ENCODE results near the gene PIP5KL1.

The PIP5KL1 gene

GRCh38 chr9:127940593-127940992 lies 10.0 kb upstream of the PIP5KL1 start:
- no peak for TF ChIP-seq ZNF565 (CRISPR knock-in tag; conservative IDR thresholded peaks at IDR 0.05; ENCODE audit: low read depth)
- no peak for TF ChIP-seq PPARA (CRISPR knock-in tag; IDR thresholded peaks at IDR 0.05; ENCODE audit: borderline replicate concordance)
- no peak for TF ChIP-seq POU6F1 (CRISPR knock-in tag; IDR thresholded peaks at IDR 0.05; ENCODE audit: borderline replicate concordance, low read depth)
- TF ChIP-seq OSR1 (CRISPR knock-in tag; IDR thresholded peaks at IDR 0.05): no peak
- no peak for TF ChIP-seq CSDC2 (CRISPR knock-in tag; IDR thresholded peaks at IDR 0.05)
- TF ChIP-seq RARB (CRISPR knock-in tag; IDR thresholded peaks at IDR 0.05): no peak
- no peak for TF ChIP-seq TSHZ2 (CRISPR knock-in tag; IDR thresholded peaks at IDR 0.05)
- TF ChIP-seq PATZ1 (CRISPR knock-in tag; IDR thresholded peaks at IDR 0.05; ENCODE audit: borderline replicate concordance): no peak
- TF ChIP-seq ARNTL (CRISPR knock-in tag; IDR thresholded peaks at IDR 0.05; ENCODE audit: borderline replicate concordance, low read depth): no peak
- no peak for TF ChIP-seq TOX (CRISPR knock-in tag; IDR thresholded peaks at IDR 0.05; ENCODE audit: borderline replicate concordance)
- TF ChIP-seq ZFP30 (CRISPR knock-in tag; IDR thresholded peaks at IDR 0.05): no peak
- no peak for TF ChIP-seq ESRRG (CRISPR knock-in tag; IDR thresholded peaks at IDR 0.05)

GRCh38 chr9:127938298-127938690 lies 7.7 kb upstream of the PIP5KL1 start:
- no peak for ATAC-seq
- TF ChIP-seq TOX (CRISPR knock-in tag; IDR thresholded peaks at IDR 0.05; ENCODE audit: borderline replicate concordance): no peak
- no peak for TF ChIP-seq ISL1 (CRISPR knock-in tag; IDR thresholded peaks at IDR 0.05)
- TF ChIP-seq ZNF70 (CRISPR knock-in tag; IDR thresholded peaks at IDR 0.05): no peak
- no peak for TF ChIP-seq RARB (CRISPR knock-in tag; IDR thresholded peaks at IDR 0.05)
- TF ChIP-seq ZNF8 (CRISPR knock-in tag; IDR thresholded peaks at IDR 0.05): no peak
- no peak for TF ChIP-seq ZFP30 (CRISPR knock-in tag; IDR thresholded peaks at IDR 0.05)
- no peak for TF ChIP-seq POU6F1 (CRISPR knock-in tag; IDR thresholded peaks at IDR 0.05; ENCODE audit: borderline replicate concordance, low read depth)
- no peak for TF ChIP-seq PPARA (CRISPR knock-in tag; IDR thresholded peaks at IDR 0.05; ENCODE audit: borderline replicate concordance)
- no peak for TF ChIP-seq OSR1 (CRISPR knock-in tag; IDR thresholded peaks at IDR 0.05)
- no peak for TF ChIP-seq PATZ1 (CRISPR knock-in tag; IDR thresholded peaks at IDR 0.05; ENCODE audit: borderline replicate concordance)
- no peak for TF ChIP-seq BACH2 (CRISPR knock-in tag; IDR thresholded peaks at IDR 0.05; ENCODE audit: borderline replicate concordance)
- no peak for TF ChIP-seq ZFP3 (CRISPR knock-in tag; IDR thresholded peaks at IDR 0.05)
- no peak for TF ChIP-seq ZNF565 (CRISPR knock-in tag; conservative IDR thresholded peaks at IDR 0.05; ENCODE audit: low read depth)
- TF ChIP-seq ARNTL (CRISPR knock-in tag; IDR thresholded peaks at IDR 0.05; ENCODE audit: borderline replicate concordance, low read depth): no peak
- TF ChIP-seq CREB5 (CRISPR knock-in tag; IDR thresholded peaks at IDR 0.05; ENCODE audit: low read depth): no peak
- TF ChIP-seq TSHZ2 (CRISPR knock-in tag; IDR thresholded peaks at IDR 0.05): no peak
- no peak for TF ChIP-seq CSRNP3 (CRISPR knock-in tag; IDR thresholded peaks at IDR 0.05)
- TF ChIP-seq TCF4 (CRISPR knock-in tag; IDR thresholded peaks at IDR 0.05; ENCODE audit: borderline replicate concordance): no peak

More at GRCh38 chr9:127940593-127940992, 10.0 kb upstream of the PIP5KL1 start:
- ATAC-seq: no peak

Data from SK-N-SH treated with all-trans-retinoic acid at 6 μM for 48 hours (cell line).